SH-SY5Y (cell line): Measurements from ENCODE around the gene APOL6.

Experiments
- GATA2 ChIP-seq: IDR thresholded peaks from 2 replicates; pipeline ENCODE4 v1.6.1; 2011; ENCODE audit warnings: mild to moderate bottlenecking, low read depth, low read length
- GATA3 ChIP-seq: IDR thresholded peaks from 2 replicates; pipeline ENCODE4 v1.6.1; 2011; ENCODE audit warnings: low read depth, mild to moderate bottlenecking, low read length, moderate library complexity

Gene APOL6

DNA sequence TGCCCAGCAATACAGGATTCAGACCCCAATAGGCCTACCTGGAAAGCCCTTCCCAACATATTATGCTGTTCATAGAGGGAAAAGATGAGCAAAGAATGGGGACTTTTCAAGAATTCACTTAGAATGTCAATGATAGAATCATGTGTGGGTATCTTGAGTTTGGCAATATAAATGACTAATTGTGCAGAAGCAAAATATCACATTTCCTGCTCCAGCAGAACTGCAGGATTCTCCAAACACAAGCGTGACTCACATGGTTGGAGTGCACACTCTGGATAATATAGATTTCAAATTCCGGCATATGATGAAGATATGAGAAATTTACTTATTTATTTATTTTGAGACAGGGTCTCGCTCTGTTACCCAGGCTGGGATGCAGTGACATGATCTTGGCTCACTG lies 56.9 kb downstream of the APOL6 start:
- TF ChIP-seq GATA3 (no peak), GATA2 (no peak)

- TF ChIP-seq GATA2 (no peak), GATA3 (no peak)
Measured at GRCh38 chr22:35708453-35708852, 60.2 kb downstream of the APOL6 start.

- TF ChIP-seq GATA3 (no peak), GATA2 (no peak)
Measured at GRCh38 chr22:35708917-35709316, 60.7 kb downstream of the APOL6 start.

- no peak for TF ChIP-seq GATA3
- TF ChIP-seq GATA2, result no peak
Measured at GRCh38 chr22:35711336-35711735, 63.1 kb downstream of the APOL6 start.

GRCh38 chr22:35712672-35713071 lies 64.4 kb downstream of the APOL6 start:
- TF ChIP-seq GATA3, result no peak
- no peak for TF ChIP-seq GATA2

DNA sequence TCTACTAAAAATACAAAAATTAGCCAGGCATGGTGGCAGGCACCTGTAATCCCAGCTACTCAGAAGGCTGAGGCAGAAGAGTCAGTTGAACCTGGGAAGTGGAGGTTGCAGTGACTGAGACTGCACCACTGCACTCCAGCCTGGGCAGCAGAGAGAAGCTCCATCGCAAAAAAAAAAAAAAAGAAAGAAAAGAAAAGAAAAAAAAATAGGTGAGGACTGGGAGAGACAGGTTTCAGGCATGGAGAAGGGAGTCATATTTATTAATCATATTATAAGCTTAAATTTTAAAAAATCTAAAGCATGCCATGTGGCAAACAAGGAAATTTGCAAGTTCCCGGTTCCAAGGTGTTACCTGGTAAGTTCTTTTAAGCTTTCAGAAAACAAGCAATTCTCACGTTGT lies 69.3 kb downstream of the APOL6 start, which contains the start of gene APOL5:
Gene APOL5, plus strand, starts transcription at position 301 of the 400 bp plus-strand sequence. Its CDS starts 0 bp downstream, at position 301.
- no peak for TF ChIP-seq GATA3
